ENCODE data around the gene DNAJC17. TPM values are rescaled to one million over a fixed set of nuclear protein-coding genes. Genes with fewer than 3 reads are reported as not detected.

The DNAJC17 gene
- total RNA-seq: 19.8 and 56.7 TPM in 2 replicates

DNA sequence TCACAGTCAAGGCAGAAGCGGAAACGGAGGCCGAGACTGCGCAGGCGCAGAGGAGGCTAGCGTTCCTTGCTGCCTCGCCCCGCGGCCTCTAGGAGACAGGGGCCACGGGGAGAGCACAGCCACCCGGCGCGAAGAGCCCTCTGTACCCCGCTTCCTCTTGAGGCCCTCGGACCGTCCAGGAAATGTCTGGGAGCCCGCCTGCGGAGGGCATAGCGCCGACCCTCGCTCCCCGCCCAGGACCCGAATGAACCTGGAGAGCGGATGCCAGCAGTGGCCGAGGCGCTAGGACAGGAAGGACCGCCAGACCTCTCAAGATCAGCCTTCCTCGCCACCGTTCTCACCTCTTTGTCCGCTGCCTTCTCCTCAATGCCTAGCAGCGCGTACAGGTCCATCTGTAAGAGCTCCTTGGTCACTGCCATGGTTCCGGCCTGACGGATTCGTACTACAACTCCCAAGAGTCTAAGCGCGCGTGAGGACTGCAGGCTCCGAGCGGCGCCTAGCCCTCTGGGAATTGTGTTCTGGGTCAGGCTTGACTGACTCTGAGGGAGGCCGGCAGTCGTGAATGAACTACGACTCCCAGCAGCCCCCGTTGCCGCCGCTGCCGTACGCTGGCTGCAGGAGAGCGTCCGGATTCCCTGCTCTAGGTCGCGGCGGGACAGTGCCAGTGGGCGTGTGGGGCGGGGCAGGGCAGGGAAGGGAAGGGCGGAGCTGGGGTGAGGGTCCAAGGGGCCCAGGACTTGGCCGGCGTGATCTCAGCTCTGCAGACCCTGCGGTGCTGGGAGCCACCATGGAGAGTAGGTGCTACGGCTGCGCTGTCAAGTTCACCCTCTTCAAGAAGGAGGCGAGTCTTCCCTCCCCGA is at the start of gene DNAJC17, which contains the start of gene ZFYVE19:
TSS of gene DNAJC17 (minus strand) at position 446 of the 860 bp plus-strand sequence. CDS start at position 419, 27 bp downstream.
TSS of gene ZFYVE19 (plus strand) at position 62 of the 860 bp plus-strand sequence. CDS start at position 563, 501 bp downstream.

DNA sequence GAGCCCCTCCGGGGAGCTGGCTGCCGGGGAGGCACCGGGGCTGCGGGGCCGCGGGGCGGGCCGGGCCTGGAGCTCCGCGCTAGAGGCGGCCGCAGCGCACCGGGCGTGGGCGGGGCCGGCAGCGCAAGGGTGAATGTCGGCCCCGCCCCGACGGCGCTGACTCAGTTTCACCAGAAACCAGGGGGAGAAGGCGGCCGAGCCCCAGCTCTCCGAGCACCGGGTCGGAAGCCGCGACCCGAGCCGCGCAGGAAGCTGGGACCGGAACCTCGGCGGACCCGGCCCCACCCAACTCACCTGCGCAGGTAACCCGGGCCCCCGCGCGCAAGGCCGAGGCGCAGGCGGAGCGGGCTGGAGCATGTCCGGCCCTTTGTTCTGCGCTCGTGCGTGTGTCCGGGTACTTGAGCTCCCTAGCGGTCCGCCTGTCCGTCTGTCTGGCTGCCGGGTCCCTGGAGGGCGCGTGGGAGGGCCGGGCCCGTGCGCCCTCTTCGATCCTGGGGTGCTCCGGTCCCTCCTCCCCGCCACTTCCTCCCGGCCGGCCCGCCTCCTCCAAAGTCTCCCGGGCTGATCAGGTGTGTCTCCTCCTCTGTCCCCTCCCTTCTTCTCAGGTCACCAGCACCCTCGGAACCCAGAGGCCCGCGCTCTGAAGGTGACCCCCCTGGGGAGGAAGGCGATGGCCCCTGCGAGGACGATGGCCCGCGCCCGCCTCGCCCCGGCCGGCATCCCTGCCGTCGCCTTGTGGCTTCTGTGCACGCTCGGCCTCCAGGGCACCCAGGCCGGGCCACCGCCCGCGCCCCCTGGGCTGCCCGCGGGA is 36.8 kb upstream of the DNAJC17 start, which contains the start of gene SPINT1:
TSS of gene SPINT1 (plus strand) at position 164 of the 811 bp plus-strand sequence. CDS start at position 671, 507 bp downstream.

GRCh38 chr15:40828447-40829036 is 21.3 kb upstream of the DNAJC17 start, which contains the start of gene PPP1R14D:
Gene PPP1R14D, minus strand, starts transcription at chr15:40828708. Its CDS starts 67 bp downstream, at chr15:40828641.

GRCh38 chr15:40769274-40770146 is 37.8 kb downstream of the DNAJC17 start, which contains the start of gene C15orf62:
Gene C15orf62, plus strand, starts transcription at chr15:40769980. Its CDS starts 516 bp downstream, at chr15:40770496.

GRCh38 chr15:40763801-40764628 is 43.3 kb downstream of the DNAJC17 start, which contains the start of gene GCHFR:
Gene GCHFR, plus strand, starts transcription at chr15:40764068. Its CDS starts 113 bp downstream, at chr15:40764181.

DNA sequence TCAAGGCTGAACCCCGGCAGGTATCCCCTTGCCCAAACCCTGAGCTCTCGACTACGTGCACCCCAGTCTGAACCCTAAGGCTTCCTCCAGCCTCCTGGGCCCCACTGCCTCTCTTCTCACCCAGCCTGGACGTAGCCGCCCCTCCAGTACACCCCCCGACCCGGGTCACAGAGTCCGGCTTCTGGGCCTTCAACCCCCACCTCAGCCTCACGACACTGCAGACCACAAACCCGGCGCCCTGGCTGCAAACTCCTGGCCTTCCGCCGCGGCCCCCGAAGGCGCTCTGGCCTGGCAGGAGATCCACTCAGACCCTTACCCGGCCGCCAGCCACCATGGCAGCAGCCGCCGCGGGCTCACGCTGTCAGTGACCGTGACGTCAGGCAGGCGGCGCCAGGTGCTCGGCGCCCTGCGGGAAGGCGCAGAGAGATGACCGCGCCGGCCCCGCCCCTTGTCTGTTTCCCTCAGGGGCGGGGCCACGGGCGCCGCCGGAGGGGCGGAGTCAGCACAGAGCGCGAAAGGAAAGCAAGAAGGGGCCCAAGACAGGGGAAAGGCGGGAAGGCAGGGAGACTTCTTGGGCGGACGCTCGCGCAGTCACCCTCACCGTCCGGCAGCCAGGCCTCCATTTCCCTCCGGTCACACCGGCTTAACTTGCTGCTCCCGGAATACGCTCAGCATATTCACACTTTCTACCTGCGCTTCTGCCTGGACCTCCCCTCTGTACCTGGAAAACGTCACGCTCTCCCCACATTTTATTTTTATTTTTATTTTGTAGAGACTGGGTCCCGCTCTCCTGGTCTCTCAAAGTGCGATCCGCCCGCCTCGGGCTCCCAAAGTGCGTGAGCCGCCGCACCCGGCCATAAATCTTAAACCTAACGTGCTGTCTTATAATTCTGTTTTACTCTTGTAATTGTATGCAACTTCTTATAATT is 52.1 kb downstream of the DNAJC17 start, which contains the start of gene RMDN3:
TSS of gene RMDN3 (minus strand) at position 372 of the 929 bp plus-strand sequence. CDS start 471 bp downstream, outside the sequence.

Other genes with a start within 250 kb of the DNAJC17 start
- gene CCDC32, start 242.4 kb downstream of the DNAJC17 start, total RNA-seq: 25.7 and 36.2 TPM in 2 replicates
- 17.5 and 19.0 TPM in 2 replicates for gene RPUSD2, start 238.2 kb downstream of the DNAJC17 start, total RNA-seq
- gene KNL1, start 213.2 kb downstream of the DNAJC17 start, total RNA-seq: 18.5 and 24.8 TPM in 2 replicates
- 5.8 and 9.6 TPM in 2 replicates for gene RAD51, start 112.3 kb downstream of the DNAJC17 start, total RNA-seq
- gene RMDN3, start 52.2 kb downstream of the DNAJC17 start, total RNA-seq: 20.8 and 43.0 TPM in 2 replicates
- gene GCHFR, start 43.4 kb downstream of the DNAJC17 start, total RNA-seq: 6.8 and 11.2 TPM in 2 replicates
- gene C15orf62, start 37.5 kb downstream of the DNAJC17 start, total RNA-seq: under 0.01 and 0.46 TPM in 2 replicates
- gene ZFYVE19, start 384 bp downstream of the DNAJC17 start, total RNA-seq: 21.4 and 36.9 TPM in 2 replicates
- not detected in 2 replicates for gene PPP1R14D, start 21.2 kb upstream of the DNAJC17 start, total RNA-seq
- gene SPINT1, start 36.6 kb upstream of the DNAJC17 start, total RNA-seq: 0.97 and 1.2 TPM in 2 replicates
- under 0.01 and 0.15 TPM in 2 replicates for gene RHOV, start 66.8 kb upstream of the DNAJC17 start, total RNA-seq
- 44.5 and 46.0 TPM in 2 replicates for gene VPS18, start 87.0 kb upstream of the DNAJC17 start, total RNA-seq
- 88.8 and 218 TPM in 2 replicates for gene DLL4, start 121.9 kb upstream of the DNAJC17 start, total RNA-seq
- gene CHAC1, start 146.0 kb upstream of the DNAJC17 start, total RNA-seq: 8.1 and 15.2 TPM in 2 replicates

All from epithelial cell of umbilical artery (primary cell).